Stimulated activated naive B cell treated with anti-CD40 and anti-IgM and Interleukin-4, amounts not matched to agents 10 μg/mL and 1 μg/mL and 100 μg/mL, for 72 hours (primary cell): ENCODE measurements around the gene MS4A10.

Experiments
- ATAC-seq, 2 donors: fragments of 150-1000 bp; cut with Tn5 transposase; replicated peaks; 2 replicates each; pipeline ENCODE4 v1.10.0; 2021; ENCODE audit warnings: moderate library complexity in 1 of 2
- DNase-seq: peaks from one replicate; pipeline ENCODE4 v3.0.0; 2021
- H3K27ac Mint-ChIP-seq: one replicate; pipeline ENCODE4 v1.8.0; 2022; ENCODE audit warnings: mild to moderate bottlenecking, mixed read lengths
- H3K27me3 Mint-ChIP-seq, 2 donors: one replicate each; pipeline ENCODE4 v1.8.0; 2022; ENCODE audit warnings: mixed read lengths in 2 of 2
- H3K36me3 Mint-ChIP-seq, 2 donors: one replicate each; pipeline ENCODE4 v1.8.0; 2022; ENCODE audit warnings: mixed read lengths in 2 of 2, mild to moderate bottlenecking in 1 of 2
- H3K4me1 Mint-ChIP-seq, 2 donors: one replicate each; pipeline ENCODE4 v1.8.0; 2022; ENCODE audit warnings: mixed read lengths in 2 of 2, mild to moderate bottlenecking in 1 of 2
- H3K4me3 Mint-ChIP-seq, 2 donors: one replicate each; pipeline ENCODE4 v1.8.0; 2022; ENCODE audit warnings: mild to moderate bottlenecking in 2 of 2, mixed read lengths in 2 of 2, moderate library complexity in 1 of 2
- H3K9me3 Mint-ChIP-seq, 2 donors: one replicate each; pipeline ENCODE4 v1.8.0; 2022; ENCODE audit warnings: mixed read lengths in 2 of 2, mild to moderate bottlenecking in 1 of 2

Gene MS4A10

DNA sequence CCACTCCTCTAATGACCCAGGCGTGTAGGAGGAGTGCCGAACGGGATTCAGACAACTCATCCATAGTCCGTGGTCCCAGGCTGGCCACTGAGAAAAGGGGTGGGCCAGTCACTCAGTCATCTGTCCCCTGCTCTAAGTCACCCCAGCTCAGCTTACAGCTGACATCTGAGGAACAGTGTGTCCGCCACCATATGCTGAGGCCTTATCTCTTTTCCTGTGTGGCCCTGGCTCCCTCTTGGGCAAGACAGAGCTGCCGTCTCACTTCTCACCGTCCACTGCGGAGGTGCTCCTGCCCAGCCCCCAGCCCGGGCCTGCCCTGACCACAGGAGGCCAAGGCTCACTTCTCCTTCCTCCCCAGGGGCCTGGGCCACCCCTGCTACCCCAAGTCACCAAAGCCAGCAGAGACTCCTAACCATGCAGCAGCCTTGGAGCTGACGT, 63.6 kb downstream of the MS4A10 start:
- Mint-ChIP-seq H3K4me1 (peaks cover 21 to 28% of the 10 kb centered on the region in 2 donors), H3K4me3 (no peak overlapping the region), H3K9me3 (no peaks in the 10 kb centered on the region), H3K27ac (peak overlapping the region; percentile 60), H3K36me3 (peaks cover 68 to 74% of the 10 kb centered on the region in 2 donors), H3K27me3 (no peaks in the 10 kb centered on the region)
- ATAC-seq (no peak), DNase-seq (no peak)

GRCh38 chr11:60849641-60850520, 64.7 kb downstream of the MS4A10 start:
- DNase-seq: no peak
- Mint-ChIP-seq H3K9me3 (no peaks in the 10 kb centered on the region), H3K27ac (no peak overlapping the region), H3K27me3 (no peaks in the 10 kb centered on the region), H3K4me3 (no peak overlapping the region), H3K4me1 (peaks cover 10 to 17% of the 10 kb centered on the region in 2 donors), H3K36me3 (peaks cover 59 to 64% of the 10 kb centered on the region in 2 donors)
- no peak for ATAC-seq
